ENCODE data around the gene MYOT. TPM values are rescaled to one million over a fixed set of nuclear protein-coding genes. Genes with fewer than 3 reads are reported as not detected.

The MYOT gene
- total RNA-seq, 1 experiment from 2014 or later = not detected

DNA sequence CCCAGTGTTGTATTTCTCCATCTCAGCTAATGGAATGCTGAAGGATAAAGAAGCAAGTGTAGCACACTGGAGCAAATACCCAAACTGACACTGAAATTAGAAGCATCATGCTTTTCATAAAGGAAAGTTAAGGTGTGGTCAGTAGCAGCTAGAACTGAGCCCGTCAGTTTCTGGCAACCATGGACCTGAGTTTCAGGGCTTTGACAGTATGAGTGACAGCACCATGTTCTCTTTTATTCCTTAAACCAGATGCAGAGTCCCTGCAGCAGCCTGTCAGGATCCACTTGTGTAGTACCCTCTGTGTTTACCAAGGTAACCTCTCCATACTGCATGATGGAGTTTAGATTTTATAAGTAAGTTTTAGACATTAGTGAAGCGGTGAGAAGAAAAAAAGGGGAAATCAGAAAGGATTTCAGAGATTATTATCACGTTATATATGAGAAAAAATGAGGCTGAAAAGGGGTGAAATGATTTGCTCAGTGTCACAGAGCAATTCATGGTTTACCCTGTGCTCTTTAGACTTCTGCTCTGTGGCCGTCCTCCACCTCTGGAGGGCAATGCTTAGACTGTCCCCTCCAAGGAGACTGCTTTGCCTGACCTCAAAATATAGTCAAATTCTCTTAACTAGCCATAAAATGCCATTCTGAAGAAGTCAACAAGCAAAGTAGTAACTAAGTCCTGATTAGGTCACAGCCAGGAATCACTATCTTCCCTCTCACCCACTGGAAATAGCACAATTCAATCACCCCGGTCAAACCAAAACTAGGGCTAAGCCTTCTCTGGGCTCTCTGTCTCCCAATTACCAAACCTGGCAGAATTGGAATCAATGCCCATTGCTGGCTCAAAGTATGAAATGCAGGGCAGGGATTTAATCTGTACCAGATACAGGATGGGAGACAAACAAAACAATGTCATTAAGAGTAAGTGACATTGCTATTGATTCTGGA lies 10.5 kb upstream of the MYOT start:
- H3F3A ChIP-seq (ENCODE audit: low read length, unreplicated experiment) = no peaks in the 10 kb centered on the region
- intact Hi-C loops (cut with micrococcal nuclease) = no loop called here
- H3K79me2 ChIP-seq (ENCODE audit: low read length) = no peaks in the 10 kb centered on the region
- H2AFZ ChIP-seq (ENCODE audit: low read length) = no peak overlapping the region
- H3K36me3 ChIP-seq (ENCODE audit: low read depth, low read length) = no peaks in the 10 kb centered on the region
- no peaks in the 10 kb centered on the region for H3K9me3 ChIP-seq (ENCODE audit: low read length)
- H3K4me3 ChIP-seq (ENCODE audit: low read length) = no peak overlapping the region
- no peaks in the 10 kb centered on the region for H4K20me1 ChIP-seq (ENCODE audit: low read length)
- H3K27ac ChIP-seq (ENCODE audit: low read length) = no peak overlapping the region
- BruUV-seq (replicated peaks) = no TSS peak
- H3K9ac ChIP-seq (ENCODE audit: low read length) = no peak overlapping the region
- ChIA-PET CTCF (no interaction called here), POLR2A (ENCODE audit: unreplicated experiment) (no interaction called here)
- DNase-seq (no peak), ATAC-seq (no peak)
- no peaks in the 10 kb centered on the region for H3K27me3 ChIP-seq (ENCODE audit: low read length)
- H3K9me2 ChIP-seq (replicated peaks; ENCODE audit: low read length) = no peaks in the 10 kb centered on the region
- no peaks in the 10 kb centered on the region for H3K4me1 ChIP-seq (ENCODE audit: insufficient read depth, low read length)
- no peak overlapping the region for H3K4me2 ChIP-seq (ENCODE audit: low read length)
- no peak for TF ChIP-seq EZH2 (IDR thresholded peaks at IDR 0.05; ENCODE audit: low read length, unreplicated experiment)
- TF ChIP-seq, protein P1, sequence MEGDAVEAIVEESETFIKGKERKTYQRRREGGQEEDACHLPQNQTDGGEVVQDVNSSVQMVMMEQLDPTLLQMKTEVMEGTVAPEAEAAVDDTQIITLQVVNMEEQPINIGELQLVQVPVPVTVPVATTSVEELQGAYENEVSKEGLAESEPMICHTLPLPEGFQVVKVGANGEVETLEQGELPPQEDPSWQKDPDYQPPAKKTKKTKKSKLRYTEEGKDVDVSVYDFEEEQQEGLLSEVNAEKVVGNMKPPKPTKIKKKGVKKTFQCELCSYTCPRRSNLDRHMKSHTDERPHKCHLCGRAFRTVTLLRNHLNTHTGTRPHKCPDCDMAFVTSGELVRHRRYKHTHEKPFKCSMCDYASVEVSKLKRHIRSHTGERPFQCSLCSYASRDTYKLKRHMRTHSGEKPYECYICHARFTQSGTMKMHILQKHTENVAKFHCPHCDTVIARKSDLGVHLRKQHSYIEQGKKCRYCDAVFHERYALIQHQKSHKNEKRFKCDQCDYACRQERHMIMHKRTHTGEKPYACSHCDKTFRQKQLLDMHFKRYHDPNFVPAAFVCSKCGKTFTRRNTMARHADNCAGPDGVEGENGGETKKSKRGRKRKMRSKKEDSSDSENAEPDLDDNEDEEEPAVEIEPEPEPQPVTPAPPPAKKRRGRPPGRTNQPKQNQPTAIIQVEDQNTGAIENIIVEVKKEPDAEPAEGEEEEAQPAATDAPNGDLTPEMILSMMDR (conservative IDR thresholded peaks at IDR 0.05; ENCODE audit: low read depth, low read length) = no peak
- TF ChIP-seq EZH2phosphoT487 (IDR thresholded peaks at IDR 0.05; ENCODE audit: borderline replicate concordance, low read length) = no peak

DNA sequence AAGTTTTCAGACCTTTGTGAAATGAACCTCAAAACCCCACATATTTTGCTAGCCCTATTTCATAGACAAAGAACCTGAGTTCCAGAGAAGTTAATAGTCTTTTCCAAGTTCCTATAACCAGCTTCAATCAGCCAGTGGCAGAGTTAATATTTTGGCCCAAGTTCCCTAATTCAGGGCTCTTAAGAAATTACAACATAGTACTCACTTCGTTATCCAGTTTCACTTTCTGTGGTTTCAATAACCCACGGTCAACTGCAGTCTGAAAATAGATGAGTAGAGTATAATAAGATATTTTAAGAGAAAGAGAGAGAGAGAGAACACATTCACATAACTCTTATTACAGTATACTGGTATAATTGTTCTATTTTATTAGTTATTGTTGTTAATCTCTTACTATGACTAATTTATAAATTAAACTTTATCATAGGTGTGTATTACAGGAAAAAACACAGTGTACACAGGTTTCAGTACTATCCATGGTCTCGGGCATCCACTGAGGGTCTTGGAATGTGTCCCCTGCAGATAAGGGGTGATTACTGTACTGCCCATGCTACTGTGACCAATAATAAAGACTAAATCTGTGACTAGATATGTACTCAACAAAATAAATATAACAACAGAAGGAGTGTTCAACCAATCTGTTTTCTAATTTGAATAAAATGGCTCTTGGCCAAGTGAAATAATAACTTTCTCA lies 9.3 kb upstream of the MYOT start:
- Histone ChIP-seq H2AFZ (ENCODE audit: low read length) (no peak overlapping the region), H3K9ac (ENCODE audit: low read length) (no peak overlapping the region), H3K4me1 (ENCODE audit: insufficient read depth, low read length) (no peaks in the 10 kb centered on the region), H3K27ac (ENCODE audit: low read length) (no peak overlapping the region), H3K9me2 (replicated peaks; ENCODE audit: low read length) (no peaks in the 10 kb centered on the region), H3K9me3 (ENCODE audit: low read length) (no peaks in the 10 kb centered on the region), H4K20me1 (ENCODE audit: low read length) (no peaks in the 10 kb centered on the region), H3K4me2 (ENCODE audit: low read length) (no peak overlapping the region), H3F3A (ENCODE audit: low read length, unreplicated experiment) (no peaks in the 10 kb centered on the region), H3K4me3 (ENCODE audit: low read length) (no peak overlapping the region), H3K79me2 (ENCODE audit: low read length) (no peaks in the 10 kb centered on the region), H3K36me3 (ENCODE audit: low read depth, low read length) (no peaks in the 10 kb centered on the region), H3K27me3 (ENCODE audit: low read length) (no peaks in the 10 kb centered on the region)
- intact Hi-C loops (cut with micrococcal nuclease) = no loop called here
- BruUV-seq (replicated peaks) = no TSS peak
- no peak for ATAC-seq
- TF ChIP-seq EZH2 (IDR thresholded peaks at IDR 0.05; ENCODE audit: low read length, unreplicated experiment) = no peak
- TF ChIP-seq, protein P1 (conservative IDR thresholded peaks at IDR 0.05; ENCODE audit: low read depth, low read length) = no peak
- no peak for TF ChIP-seq EZH2phosphoT487 (IDR thresholded peaks at IDR 0.05; ENCODE audit: borderline replicate concordance, low read length)
- POLR2A ChIA-PET (ENCODE audit: unreplicated experiment) = no interaction called here
- no peak for DNase-seq
- CTCF ChIA-PET = no interaction called here

DNA sequence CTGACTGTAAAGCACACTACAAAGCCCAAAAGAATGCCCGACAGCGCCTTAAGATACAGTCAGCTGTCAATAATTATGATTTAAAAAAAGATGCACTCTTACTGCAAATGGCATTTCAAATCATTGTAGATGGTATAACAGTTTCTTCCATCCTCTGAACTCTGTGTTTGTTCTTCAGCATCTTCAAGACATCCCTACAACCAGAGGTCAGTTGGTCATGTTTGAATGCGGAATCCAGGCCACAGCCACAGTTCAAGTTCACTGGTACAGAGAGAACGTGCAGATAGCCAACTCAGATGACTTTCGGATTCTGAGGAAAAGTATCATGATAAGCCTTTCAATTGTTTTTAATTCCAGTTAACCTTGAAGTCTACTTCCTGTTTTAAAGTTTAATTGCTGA lies 8.7 kb upstream of the MYOT start:
- Histone ChIP-seq H3K27me3 (ENCODE audit: low read length) (no peaks in the 10 kb centered on the region), H3K27ac (ENCODE audit: low read length) (no peak overlapping the region), H3K9ac (ENCODE audit: low read length) (no peak overlapping the region), H3K4me3 (ENCODE audit: low read length) (no peak overlapping the region), H3K4me1 (ENCODE audit: insufficient read depth, low read length) (no peaks in the 10 kb centered on the region), H4K20me1 (ENCODE audit: low read length) (no peaks in the 10 kb centered on the region), H3K79me2 (ENCODE audit: low read length) (no peaks in the 10 kb centered on the region), H3K4me2 (ENCODE audit: low read length) (no peak overlapping the region), H3K9me2 (replicated peaks; ENCODE audit: low read length) (no peaks in the 10 kb centered on the region), H3K36me3 (ENCODE audit: low read depth, low read length) (no peaks in the 10 kb centered on the region), H2AFZ (ENCODE audit: low read length) (no peak overlapping the region), H3F3A (ENCODE audit: low read length, unreplicated experiment) (no peaks in the 10 kb centered on the region), H3K9me3 (ENCODE audit: low read length) (no peaks in the 10 kb centered on the region)
- ChIA-PET POLR2A (ENCODE audit: unreplicated experiment) (no interaction called here), CTCF (no interaction called here)
- TF ChIP-seq, protein P1 (conservative IDR thresholded peaks at IDR 0.05; ENCODE audit: low read depth, low read length) = no peak
- TF ChIP-seq EZH2 (IDR thresholded peaks at IDR 0.05; ENCODE audit: low read length, unreplicated experiment) (no peak), EZH2phosphoT487 (IDR thresholded peaks at IDR 0.05; ENCODE audit: borderline replicate concordance, low read length) (no peak)
- intact Hi-C loops (cut with micrococcal nuclease) = no loop called here
- no TSS peak for BruUV-seq (replicated peaks)
- DNase-seq = no peak
- ATAC-seq = no peak

Measured in PC-3 (cell line).